DMS153 (cell line): ENCODE data around the gene ACP1.

ENCODE experiments used
- DNase-seq: peaks from one replicate; lab custom pipeline; 2025; lab: John Stamatoyannopoulos, UW

ACP1 gene

GRCh38 chr2:280650-281110 lies 15.9 kb downstream of the ACP1 start:
- no peak for DNase-seq

DNA sequence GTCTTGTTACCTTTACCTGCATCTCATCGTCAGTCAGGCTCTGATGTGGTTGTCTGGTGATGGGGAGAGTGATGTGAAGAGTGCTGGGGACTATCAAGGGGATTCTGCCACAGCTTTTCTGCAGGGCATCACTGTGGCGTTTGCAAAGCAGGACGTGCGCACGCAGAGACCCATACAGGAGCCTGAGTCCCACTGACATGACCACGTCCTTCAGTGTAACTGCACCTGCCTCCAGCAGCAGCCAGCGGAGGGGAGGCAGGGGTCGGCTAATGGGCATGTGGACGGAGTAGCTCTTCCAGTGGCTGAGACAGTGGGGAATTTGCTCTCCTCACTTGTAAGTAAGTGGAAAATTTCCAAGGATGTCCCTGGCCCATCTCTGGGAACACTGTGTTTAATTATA lies 16.6 kb downstream of the ACP1 start:
- no peak for DNase-seq

DNA sequence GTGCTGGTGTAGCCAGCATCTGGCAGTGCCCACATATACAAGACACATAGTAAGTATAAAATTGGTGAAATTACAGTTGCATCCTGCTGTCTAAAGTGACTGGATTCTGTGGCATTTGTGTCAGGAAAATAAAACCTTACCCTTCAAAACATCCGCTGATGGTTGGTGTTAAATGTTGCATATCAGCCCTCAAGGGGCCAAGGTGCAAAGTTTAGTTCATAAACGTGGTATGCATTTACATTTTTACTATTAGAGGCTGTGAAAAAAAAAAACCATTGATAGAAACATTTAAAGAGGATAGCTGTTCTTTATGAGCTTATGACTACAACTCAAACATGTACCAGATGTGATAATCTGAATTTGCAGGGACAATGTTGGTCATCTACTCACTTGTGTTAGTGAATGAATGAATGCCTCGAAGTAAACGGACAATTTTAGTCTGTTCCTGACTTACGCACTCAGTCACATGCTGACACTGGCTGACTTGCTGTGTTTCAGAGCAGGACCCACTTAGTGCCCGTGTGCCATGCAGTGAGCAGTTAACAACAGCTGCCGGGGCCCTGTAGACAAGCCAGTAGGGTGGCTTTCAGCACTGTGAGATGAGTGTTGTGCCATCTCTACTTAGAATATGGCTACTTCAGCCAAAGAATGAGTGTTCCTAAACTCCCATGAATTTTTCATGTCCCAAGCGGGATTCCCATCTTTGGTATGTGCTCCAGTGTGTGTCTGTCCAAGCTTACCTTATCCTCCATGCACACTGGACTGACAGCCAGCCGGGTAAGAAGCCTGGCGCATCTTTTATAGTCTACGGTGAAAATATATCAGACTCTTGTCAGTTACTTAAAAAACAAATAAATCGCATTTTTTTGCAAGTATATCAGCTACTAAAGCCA lies 17.9 kb downstream of the ACP1 start:
- DNase-seq: no peak

DNA sequence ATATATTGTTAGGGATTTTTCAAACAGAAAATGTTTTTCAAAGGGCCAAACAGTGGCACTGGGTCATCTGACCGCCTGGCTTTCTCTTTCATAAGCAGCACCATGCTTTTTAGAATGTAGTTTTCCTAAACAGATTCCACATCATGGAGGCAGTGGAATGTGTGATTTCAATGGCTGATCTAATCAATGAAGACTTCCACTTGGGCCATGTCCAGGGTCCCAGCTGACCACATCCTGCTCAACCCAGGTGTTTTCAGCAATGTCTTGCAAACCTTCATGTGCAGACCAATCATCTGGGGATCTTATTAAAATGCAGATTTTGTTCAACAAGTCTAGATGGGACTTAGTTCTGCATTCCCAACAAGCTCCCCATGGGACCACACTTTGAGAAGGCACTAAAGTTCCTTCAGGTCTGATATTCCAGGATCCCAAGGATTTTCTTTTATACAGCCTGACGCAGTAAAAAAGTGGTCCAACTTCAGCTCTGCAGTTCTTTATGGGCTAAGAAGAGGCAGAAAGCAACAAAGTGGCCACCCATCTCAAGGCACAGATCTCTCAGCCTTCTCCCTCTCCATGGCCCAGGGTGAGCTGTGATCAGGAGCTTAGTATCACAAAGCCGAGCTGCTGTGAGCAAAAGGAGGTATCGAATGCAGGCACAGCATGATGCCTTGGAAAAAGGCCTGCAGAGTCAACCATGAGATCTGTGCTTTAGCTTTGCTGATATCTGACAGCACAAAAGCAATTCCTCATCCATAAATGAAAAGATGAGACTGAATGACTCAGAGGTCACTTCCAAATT lies 19.4 kb downstream of the ACP1 start:
- DNase-seq: no peak

DNA sequence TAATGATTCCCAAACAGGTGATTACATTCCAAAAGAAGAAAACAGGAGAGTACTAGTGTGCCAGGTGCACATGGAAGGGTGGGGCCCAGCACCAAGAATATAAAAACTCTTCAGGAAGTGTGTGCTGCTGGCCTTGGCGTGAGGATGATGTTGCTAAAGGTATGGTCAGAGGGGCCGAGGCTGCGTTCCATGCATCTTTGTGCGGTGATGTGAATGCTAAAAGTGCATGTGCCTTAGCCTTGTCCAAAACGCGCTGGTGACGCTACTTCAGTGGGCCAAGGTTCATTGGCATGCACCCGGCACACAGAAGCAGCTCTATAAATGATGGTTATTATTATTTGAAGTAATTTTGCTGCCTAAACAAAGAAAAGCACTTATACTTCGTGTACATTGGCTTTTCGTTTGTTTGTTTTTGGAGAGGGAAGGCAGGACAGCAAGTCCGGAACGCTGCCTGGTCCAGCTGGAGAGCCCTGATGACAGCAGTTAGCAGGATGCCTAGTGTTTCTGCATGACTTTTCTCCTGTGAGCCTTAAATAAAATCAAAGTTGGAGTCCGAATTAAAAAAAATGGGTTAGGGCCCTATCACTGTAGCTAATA lies 20.2 kb downstream of the ACP1 start:
- no peak for DNase-seq

- DNase-seq: no peak
Observed at GRCh38 chr2:285531-285930, 20.8 kb downstream of the ACP1 start.

DNA sequence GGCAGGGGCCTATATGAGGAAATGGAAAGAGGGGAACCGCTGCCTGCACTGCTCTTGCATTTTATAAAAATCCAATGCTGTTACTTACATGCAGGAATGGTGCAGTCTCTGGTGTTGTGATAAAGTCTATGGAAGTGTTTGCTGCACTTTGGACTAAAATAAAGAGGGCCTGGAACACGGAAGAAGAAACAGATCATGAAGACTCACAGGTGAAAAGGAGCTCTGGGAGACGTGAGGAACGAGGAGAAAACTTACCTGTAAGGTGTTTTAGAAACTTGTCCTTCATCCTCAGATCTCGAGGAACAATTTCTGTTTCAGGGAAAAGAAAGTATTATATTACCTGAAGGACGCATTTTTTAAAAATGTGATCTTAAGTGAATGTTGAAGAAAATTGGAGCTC lies 21.3 kb downstream of the ACP1 start:
- no peak for DNase-seq

GRCh38 chr2:286774-287392 lies 22.1 kb downstream of the ACP1 start:
- DNase-seq: no peak

DNA sequence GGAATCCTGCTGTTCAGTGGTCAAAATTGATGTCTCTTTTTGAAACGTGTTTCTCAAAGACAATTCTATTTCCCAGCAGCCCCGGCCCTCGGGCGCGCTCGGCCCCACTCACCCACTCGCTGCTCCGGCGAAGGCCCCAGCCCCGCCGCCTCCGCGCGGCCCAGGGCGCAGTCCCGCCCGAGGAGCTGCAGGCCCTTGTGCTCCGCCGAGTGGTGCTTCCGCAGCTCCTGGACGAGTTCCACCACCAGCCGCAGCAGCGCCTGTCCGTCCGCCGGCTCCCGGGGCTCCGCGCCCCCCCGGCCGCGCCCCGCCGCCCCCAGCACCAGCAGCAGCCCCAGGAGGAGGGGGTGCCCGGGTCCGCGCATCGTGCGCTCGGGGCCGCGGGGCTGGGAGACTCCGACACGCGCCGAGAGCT lies 22.7 kb downstream of the ACP1 start:
- no peak for DNase-seq

DNA sequence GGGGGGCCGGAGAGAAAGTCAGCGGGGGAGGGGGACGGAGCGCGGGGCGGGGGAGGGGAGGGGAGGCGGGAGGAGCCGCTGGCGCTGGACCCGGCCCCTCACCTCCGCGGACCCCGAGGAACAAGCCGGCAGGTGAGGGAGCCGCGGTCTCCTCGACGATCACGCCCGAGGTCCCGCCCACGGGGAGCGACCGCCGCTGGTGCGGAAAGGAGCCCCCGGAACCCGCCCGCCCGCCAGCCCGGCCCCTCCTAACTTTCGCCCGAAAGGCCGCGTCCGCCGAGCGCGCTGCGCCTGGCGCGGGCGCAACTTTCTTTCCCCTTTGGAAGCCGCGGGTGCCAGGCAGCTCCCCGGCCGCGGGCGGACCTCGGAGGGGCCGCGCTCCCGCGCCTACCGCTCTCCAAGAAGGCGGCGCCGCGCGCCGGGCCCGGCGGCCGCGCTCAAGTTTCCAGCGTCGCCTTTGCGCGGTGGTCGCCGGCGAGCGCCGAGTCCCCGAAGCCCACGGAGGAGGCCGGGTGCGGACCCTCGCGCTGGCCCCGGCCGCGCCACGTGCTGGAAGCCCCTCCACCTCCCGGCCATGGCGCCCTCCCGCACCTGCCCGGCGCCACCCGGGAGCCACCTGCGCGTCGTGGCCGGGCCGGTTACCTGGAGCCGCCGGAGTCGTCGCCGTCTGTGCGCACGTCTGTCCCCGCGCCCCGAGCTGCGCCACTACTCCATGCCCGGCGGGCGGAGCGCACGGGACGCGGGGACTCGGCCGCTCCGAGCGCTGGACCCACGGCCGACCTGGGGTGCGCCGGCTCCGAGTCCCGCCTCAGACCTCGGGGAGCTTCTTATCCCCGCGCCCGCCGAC lies 23.4 kb downstream of the ACP1 start, which contains the start of gene ALKAL2:
Gene ALKAL2 (minus strand): TSS at position 181 of the 847 bp plus-strand sequence. CDS start 256 bp downstream, outside the sequence.
- DNase-seq: no peak

GRCh38 chr2:288758-289361 lies 24.1 kb downstream of the ACP1 start:
- no peak for DNase-seq

- no peak for DNase-seq
Observed at GRCh38 chr2:289362-290089, 24.8 kb downstream of the ACP1 start.

DNA sequence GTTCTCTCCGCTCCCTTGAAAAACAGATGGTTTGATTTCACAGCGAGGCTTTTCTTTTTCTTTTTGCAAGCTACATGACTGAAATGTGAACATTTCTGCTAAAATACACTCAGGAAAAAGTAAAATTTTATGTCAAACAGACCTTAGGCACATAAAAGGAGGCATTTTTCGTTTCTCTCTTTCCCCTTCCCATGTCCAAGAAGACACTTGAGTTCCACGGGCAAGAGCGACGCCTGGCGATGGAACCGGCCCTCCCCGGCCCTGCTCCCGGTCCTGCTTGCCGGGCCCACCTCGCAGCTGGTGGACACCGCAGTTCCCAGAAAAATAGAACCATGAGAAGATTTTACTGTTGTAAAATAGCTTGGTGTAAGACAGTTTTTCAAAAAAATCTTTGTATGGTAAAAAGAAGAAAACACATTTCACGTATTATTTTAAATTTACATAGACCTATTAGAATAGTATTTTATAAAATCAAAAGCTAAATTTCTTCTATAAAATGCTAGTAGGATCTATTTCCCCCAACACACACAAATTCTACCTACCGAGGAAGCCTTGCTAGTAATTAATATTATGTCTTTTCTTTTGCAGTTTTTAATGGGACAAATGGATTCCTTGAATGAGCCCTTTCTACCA lies 25.5 kb downstream of the ACP1 start:
- DNase-seq: no peak

DNA sequence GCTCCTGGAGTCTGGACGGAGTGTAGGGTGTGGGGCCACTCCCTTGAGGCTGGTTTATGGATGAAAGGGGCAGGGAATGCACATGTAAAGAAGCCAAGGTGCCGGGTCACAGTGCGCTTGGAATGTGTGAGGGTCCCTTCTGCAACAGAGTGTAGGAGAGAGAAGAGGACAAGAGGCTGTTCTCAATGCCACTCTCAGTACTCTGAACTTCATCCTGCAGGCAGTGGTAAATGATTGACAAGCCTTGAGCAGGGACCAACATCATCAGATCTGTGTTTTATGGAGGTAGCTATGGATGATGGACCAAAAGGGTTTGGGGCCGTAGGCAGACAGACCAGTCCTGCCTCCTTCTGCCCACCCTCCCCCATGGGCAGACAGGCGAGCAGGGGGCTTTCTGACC lies 30.3 kb downstream of the ACP1 start:
- no peak for DNase-seq

DNA sequence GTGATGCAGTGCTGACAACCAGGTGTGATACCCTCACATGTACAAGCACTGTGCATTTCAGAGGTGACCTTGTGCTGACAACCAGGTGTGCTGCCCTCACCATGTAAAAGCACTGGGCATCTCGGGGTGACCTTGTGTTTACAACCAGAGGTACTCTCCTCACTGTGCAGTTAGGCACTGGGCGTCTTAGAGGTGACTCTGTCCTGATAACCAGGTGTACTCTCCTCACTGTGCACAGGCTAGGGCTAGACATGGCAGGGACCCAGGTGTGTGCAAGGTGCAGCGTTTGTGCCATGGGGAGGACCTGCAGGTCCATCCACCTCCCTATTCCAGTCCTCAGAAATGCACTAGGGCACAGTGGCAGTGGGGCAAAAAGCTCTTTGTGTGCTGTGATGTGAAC lies 31.6 kb downstream of the ACP1 start:
- no peak for DNase-seq

DNA sequence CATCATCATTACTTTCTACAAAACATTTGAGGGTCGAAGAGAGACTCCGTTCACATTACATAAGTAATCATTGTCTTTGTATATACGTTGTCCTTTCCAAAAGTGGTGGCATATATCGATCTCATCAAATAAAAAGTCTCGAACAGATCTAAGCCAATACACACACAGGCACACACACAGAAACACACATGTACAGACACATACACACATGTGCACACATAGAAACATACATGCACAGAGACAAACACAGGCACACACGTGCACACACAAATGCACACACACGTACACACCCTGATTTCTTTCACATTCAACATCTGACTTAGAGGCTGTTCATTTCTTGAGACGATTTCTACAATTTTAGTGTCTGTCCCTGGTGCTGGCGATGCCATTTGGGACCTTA lies 40.6 kb downstream of the ACP1 start:
- no peak for DNase-seq

DNA sequence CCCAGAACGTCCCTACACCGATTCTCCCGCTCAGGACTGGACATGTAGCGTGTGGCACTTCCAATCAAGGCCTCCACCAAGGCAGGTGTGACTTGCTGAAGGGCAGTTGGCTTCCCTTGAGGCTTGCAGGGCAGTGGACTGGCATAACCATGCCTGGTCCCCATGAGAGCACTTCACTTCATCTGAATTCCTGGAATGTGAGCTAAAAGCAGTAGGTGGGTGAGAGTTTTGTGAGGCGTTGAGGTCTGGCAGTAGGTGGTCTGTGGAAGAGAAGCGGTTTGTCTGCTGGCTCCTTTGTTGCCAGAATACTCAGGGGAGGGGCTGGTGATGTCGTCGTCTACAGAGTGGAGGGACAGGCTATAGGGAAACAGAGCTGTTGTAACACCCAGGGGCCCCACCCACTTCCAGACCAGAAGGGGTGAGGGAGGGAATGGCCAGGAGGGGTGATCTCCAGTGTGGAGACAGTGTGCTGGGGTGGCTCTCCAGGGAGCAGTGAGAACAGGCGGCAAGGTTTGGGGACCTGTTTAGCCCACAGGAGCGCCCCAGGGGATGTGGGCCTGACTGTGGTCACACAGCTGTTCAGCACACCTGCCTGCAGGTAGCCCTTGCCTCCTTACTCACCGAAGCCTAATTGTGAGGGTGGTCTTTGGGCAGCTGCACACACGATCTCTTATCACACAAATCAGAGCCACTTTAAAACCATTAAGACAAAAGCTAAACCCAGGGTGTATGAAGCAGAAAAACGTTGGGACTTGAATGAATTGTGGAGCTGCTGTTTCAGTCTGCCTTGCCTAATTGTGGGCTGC lies 44.6 kb downstream of the ACP1 start:
- no peak for DNase-seq

GRCh38 chr2:309954-310510 lies 45.3 kb downstream of the ACP1 start:
- DNase-seq: no peak
